GM13977 (cell line): ENCODE measurements around the gene CDC25C.

Experiments used
- DNase-seq: peaks from one replicate; pipeline ENCODE4 v3.0.0; 2012; ENCODE audit warnings: low spot score
- in situ Hi-C: fragments of 300-500 bp; cut with MboI; formaldehyde crosslinking; loops from one replicate; pipeline ENCODE4 v1.12.0; 2022; ENCODE audit warnings: low sequenced_read_pairs, low pct_unique_long_range_greater_than_20kb, mixed read lengths, inconsistent platforms; ENCODE audit not compliant: unreplicated experiment
- TF ChIP-seq, protein P1 (sequence below): IDR thresholded peaks from 2 replicates; pipeline ENCODE4 v1.5.1; 2012; ENCODE audit warnings: mild to moderate bottlenecking, control low read depth; ENCODE audit not compliant: insufficient read depth; ENCODE audit errors: extremely low read depth, missing control alignments

The CDC25C gene

DNA sequence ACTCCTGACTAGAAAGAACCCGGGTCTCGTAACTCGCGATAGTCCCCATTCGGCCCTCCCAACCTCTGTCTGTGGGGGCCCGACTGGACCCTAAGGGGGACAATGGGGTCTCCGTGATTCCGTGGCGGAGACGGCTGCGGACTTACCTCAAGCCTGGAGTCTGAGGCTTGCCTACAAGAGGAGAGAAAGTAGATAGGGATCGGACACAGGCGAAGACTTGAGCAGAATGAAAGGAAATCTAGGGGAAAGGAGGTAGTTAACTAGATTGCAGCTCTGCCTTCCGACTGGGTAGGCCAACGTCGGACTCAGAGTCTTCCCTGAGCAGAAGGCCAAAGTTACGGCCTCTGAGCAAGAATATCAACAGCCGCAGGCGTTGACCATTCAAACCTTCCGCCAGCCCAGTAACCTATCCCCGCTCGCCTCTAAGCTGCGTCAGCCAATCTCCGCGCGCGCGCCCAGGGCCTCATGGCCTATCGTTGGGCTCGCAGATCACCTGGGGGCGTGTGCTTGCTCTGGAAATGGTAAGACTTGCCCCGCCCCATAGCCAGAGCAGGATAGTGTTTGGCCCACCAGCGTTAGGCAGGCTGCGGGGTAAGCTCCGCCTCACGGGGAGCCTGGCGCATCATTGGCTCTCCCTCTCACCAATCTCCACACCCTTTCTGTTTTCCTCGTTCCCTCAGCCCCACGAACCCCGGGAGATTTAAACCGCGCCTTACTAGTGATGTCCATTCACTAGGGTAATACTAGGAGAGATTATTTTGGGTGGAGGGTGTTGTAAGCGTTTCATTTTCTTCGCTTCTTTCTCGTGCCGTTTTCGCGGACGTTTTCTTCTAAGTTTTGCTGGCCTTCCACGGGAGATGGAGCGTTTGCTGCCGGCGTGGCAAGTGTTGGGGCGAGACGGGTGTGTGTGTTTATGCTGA, at the start of gene CDC25C:
TSS of gene CDC25C (minus strand) at position 356 of the 920 bp plus-strand sequence. CDS start 624 bp downstream, outside the sequence.
- in situ Hi-C loops = no loop called here
- TF ChIP-seq, protein P1, sequence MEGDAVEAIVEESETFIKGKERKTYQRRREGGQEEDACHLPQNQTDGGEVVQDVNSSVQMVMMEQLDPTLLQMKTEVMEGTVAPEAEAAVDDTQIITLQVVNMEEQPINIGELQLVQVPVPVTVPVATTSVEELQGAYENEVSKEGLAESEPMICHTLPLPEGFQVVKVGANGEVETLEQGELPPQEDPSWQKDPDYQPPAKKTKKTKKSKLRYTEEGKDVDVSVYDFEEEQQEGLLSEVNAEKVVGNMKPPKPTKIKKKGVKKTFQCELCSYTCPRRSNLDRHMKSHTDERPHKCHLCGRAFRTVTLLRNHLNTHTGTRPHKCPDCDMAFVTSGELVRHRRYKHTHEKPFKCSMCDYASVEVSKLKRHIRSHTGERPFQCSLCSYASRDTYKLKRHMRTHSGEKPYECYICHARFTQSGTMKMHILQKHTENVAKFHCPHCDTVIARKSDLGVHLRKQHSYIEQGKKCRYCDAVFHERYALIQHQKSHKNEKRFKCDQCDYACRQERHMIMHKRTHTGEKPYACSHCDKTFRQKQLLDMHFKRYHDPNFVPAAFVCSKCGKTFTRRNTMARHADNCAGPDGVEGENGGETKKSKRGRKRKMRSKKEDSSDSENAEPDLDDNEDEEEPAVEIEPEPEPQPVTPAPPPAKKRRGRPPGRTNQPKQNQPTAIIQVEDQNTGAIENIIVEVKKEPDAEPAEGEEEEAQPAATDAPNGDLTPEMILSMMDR = no peak
- DNase-seq = peak; percentile 96

DNA sequence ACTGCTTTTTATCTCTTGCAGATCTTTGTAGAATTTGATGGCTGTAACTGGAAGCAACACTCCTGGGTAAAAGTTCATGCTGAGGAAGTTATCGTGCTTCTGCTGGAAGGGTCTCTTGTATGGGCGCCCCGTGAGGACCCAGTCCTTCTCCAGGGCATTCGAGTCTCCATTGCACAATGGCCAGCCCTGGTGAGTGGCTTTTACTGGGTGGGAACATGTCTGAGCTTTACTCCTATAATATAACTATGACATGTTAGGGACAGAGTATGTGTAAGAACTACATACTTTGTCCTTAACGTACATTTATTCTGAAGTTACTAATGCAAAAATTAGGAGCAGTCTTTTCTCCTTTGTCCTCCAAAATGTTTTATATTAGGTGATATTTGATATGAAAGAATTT, 41.0 kb upstream of the CDC25C start:
- in situ Hi-C loops = no loop called here
- no peak for DNase-seq
- TF ChIP-seq, protein P1 = no peak

DNA sequence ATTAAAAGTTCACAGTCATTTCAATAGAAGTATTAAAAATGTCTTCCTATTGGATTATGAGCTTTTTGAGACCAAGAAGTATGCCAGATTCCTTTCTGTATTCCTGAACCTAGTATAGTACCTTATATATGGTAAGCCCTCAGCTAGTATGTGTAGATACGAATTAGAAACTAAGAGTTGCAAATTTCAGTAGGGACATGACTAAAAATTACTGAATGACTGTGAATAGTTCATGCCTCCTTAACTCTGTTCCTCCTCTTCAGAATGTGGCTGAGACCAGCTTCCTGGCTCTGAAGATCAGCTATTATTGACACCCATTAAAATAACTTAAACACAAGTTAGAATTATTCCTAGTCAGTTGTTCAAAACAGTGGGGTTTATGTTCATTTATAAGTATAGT, 40.6 kb upstream of the CDC25C start:
- in situ Hi-C loops = no loop called here
- TF ChIP-seq, protein P1 = no peak
- DNase-seq = peak; percentile 38

DNA sequence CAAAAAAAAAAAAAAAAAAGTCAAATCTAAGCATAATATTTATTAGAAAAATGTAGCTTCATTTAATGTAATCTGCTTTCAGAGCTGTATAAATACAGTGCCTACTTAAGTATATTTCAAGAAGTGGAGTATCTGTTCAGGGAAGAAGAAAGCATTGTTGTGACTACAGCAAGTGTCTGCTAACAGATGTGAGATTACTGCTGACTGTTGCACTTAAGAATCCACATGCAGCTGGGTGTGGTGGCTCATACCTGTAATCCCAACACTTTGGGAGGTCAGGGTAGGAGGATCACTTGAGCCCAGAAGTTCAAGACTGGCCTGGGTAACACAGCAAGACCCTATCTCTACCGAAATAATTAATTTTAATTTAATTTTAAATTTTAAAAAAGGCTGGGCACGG, 39.9 kb upstream of the CDC25C start:
- in situ Hi-C loops = no loop called here
- no peak for DNase-seq
- TF ChIP-seq, protein P1 = no peak

DNA sequence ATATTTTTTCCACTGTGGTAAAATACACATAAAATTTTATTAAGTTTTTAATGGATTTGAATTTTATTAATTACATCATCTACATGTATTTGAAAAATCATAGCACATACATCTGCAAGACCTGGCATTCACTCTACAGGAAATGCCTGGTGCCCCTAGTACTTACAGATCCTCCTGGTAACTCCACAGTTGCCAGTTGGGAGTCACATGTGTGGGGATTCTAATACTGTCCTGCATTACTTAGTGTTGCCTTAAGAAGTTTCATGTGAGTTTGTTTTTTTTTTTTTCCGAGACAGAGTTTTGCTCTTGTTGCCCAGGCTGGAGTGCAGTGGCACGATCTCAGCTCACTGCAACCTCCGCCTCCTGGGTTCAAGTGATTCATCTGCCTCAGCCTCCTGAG, 38.9 kb upstream of the CDC25C start:
- DNase-seq = no peak
- in situ Hi-C loops = no loop called here
- TF ChIP-seq, protein P1 = no peak

DNA sequence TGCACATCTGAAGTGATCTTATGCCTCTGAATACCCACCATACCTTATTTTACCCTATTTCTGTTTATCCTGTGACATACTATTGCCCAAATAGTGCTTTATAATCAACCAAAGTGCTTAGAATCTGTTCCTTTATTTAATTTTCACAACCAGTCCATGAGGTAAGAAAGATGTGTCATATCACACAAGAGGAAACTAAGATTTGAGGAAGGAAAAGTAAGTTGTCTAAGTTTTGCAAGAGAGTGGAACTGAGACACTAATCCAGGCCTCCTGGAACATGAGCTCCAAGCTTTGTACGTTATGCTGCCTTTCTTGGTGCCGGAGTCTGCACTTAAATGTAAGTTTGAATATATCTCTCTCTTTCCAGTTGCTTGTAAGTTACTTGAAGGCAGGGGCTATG, 38.1 kb upstream of the CDC25C start:
- in situ Hi-C loops = no loop called here
- TF ChIP-seq, protein P1 = no peak
- DNase-seq = no peak
